ENCODE measurements around the gene VPREB3.

Gene VPREB3

GRCh38 chr22:23783265-23784150 lies 29.3 kb upstream of the VPREB3 start:
- POLR2A ChIA-PET, result no interaction called here
- DNase-seq (ENCODE audit: low read depth, low spot score), result no peak
- no peak for TF ChIP-seq CTCF (IDR thresholded peaks at IDR 0.05; ENCODE audit: insufficient read depth, low read length, missing control alignments)
- CTCF ChIA-PET, result interaction anchor here (0.8 to 3.6 kb wide), 4 partner anchors 14 to 68 kb away, joined by 3 to 14 read pairs (median 11); no protein-coding TSS in a partner anchor
- H3K4me3 ChIP-seq (ENCODE audit: low read depth, low read length), result no peak overlapping the region

GRCh38 chr22:23782703-23783102 lies 28.5 kb upstream of the VPREB3 start:
- H3K4me3 ChIP-seq (ENCODE audit: low read depth, low read length), result no peak overlapping the region
- POLR2A ChIA-PET, result no interaction called here
- no peak for DNase-seq (ENCODE audit: low read depth, low spot score)
- no peak for TF ChIP-seq CTCF (IDR thresholded peaks at IDR 0.05; ENCODE audit: insufficient read depth, low read length, missing control alignments)
- CTCF ChIA-PET, result interaction anchor here (0.8 to 2.5 kb wide), 4 partner anchors 13 to 69 kb away, joined by 3 to 11 read pairs (median 8); no protein-coding TSS in a partner anchor

GRCh38 chr22:23782252-23782651 lies 28.0 kb upstream of the VPREB3 start:
- POLR2A ChIA-PET, result no interaction called here
- DNase-seq (ENCODE audit: low read depth, low spot score), result no peak

GRCh38 chr22:23781511-23782183 lies 27.4 kb upstream of the VPREB3 start:
- DNase-seq (ENCODE audit: low read depth, low spot score), result no peak
- TF ChIP-seq CTCF (IDR thresholded peaks at IDR 0.05; ENCODE audit: insufficient read depth, low read length, missing control alignments), result no peak
- ChIA-PET POLR2A (interaction anchor here (1.0 kb wide), 1 partner anchor 9 kb away, joined by 3 read pairs; the partner anchor contains the start of gene MMP11), CTCF (interaction anchor here (1.8 to 2.5 kb wide), 3 partner anchors 12 to 68 kb away, joined by 5 to 11 read pairs (median 11); no protein-coding TSS in a partner anchor)
- no peak overlapping the region for H3K4me3 ChIP-seq (ENCODE audit: low read depth, low read length)

More at GRCh38 chr22:23782252-23782651, 28.0 kb upstream of the VPREB3 start:
- CTCF ChIA-PET, result interaction anchor here (0.8 to 2.5 kb wide), 4 partner anchors 13 to 69 kb away, joined by 3 to 11 read pairs (median 8); no protein-coding TSS in a partner anchor
- TF ChIP-seq CTCF (IDR thresholded peaks at IDR 0.05; ENCODE audit: insufficient read depth, low read length, missing control alignments), result no peak
- no peak overlapping the region for H3K4me3 ChIP-seq (ENCODE audit: low read depth, low read length)

- CTCF ChIA-PET, result interaction anchor here (1.0 to 2.5 kb wide), 4 partner anchors 10 to 68 kb away, joined by 4 to 11 read pairs (median 8); no protein-coding TSS in a partner anchor
- no peak overlapping the region for H3K4me3 ChIP-seq (ENCODE audit: low read depth, low read length)
- DNase-seq (ENCODE audit: low read depth, low spot score), result no peak
- TF ChIP-seq CTCF (IDR thresholded peaks at IDR 0.05; ENCODE audit: insufficient read depth, low read length, missing control alignments), result no peak
- POLR2A ChIA-PET, result interaction anchor here (1.0 kb wide), 1 partner anchor 9 kb away, joined by 3 read pairs; the partner anchor contains the start of gene MMP11
These were observed 26.8 kb upstream of the VPREB3 start for GRCh38 chr22:23781065-23781464.

Measured in AG04449 (cell line).